ENCODE results near the gene PHOX2B. TPM values are rescaled to one million over a fixed set of nuclear protein-coding genes. Genes with fewer than 3 reads are reported as not detected.

The PHOX2B gene
- total and polyA plus RNA-seq, 2 of the 13 experiments (the other 11 are each of a cell fraction or from before 2014, with no cell fraction given), result not detected

GRCh38 chr4:41719417-41719816 lies 29.1 kb downstream of the PHOX2B start:
- in situ Hi-C loops (cut with HindIII; ENCODE audit: extremely low pct_ligation_motif_present, low pct_unique_long_range_greater_than_20kb), result no loop called here
- 5% methylated on average over 2 of the region's 2 CpGs for WGBS (ENCODE audit: low lambda C conversion rate)
- no peaks in the 10 kb centered on the region for H4K20me1 ChIP-seq (ENCODE audit: insufficient read depth, low read length)
- H3K4me1 ChIP-seq (ENCODE audit: insufficient read depth, low read length), result no peaks in the 10 kb centered on the region
- DNase-seq (ENCODE audit: low spot score) (no peak), FAIRE-seq (no peak), ATAC-seq (no peak)
- CTCF ChIA-PET (ENCODE audit: low intra/inter-chr PET ratio, low total read pairs), result no interaction called here
- H3K9ac ChIP-seq (ENCODE audit: insufficient read depth, low read depth, low read length), result no peak overlapping the region
- H3K9me3 ChIP-seq (ENCODE audit: low read length), result no peaks in the 10 kb centered on the region
- no peaks in the 10 kb centered on the region for H3K36me3 ChIP-seq (replicated peaks in 1 of 2; ENCODE audit: control insufficient read depth in 1 of 2, insufficient read depth in 2 of 2, low read length in 2 of 2)
- H3K4me2 ChIP-seq (ENCODE audit: low read depth, low read length), result no peak overlapping the region
- POLR2A ChIA-PET, result no interaction called here
- no peak overlapping the region for H3K27ac ChIP-seq (ENCODE audit: extremely low read length, insufficient read depth, low read length)
- no peaks in the 10 kb centered on the region; a peak in 1 of 5 replicates for H3K27me3 ChIP-seq (ENCODE audit: control insufficient read depth in 1 of 2, insufficient read depth in 2 of 2, low read length in 2 of 2)
- no peaks in the 10 kb centered on the region for H3K79me2 ChIP-seq (ENCODE audit: insufficient read depth, low read length)
- no peak overlapping the region for H3K4me3 ChIP-seq (replicated peaks in 1 of 3; ENCODE audit: insufficient read depth in 1 of 3, low read depth in 2 of 3, low read length in 3 of 3)
- intact Hi-C loops (cut with micrococcal nuclease; ENCODE audit: unreplicated experiment), result no loop called here
- no peak overlapping the region for H2AFZ ChIP-seq (ENCODE audit: low read length)
- BruUV-seq (replicated peaks), result no TSS peak
- no peak for TF ChIP-seq MLX (CRISPR knock-in tag; IDR thresholded peaks at IDR 0.05)
- no peak for TF ChIP-seq PTBP1 (IDR thresholded peaks at IDR 0.05; ENCODE audit: low read depth, low read length, poor library complexity, severe bottlenecking)
- TF ChIP-seq ZNF446 (CRISPR knock-in tag; IDR thresholded peaks at IDR 0.05), result no peak
- TF ChIP-seq SALL1 (CRISPR knock-in tag; IDR thresholded peaks at IDR 0.05), result no peak
- TF ChIP-seq ZNF142 (CRISPR knock-in tag; IDR thresholded peaks at IDR 0.05), result no peak
- TF ChIP-seq DMAP1 (CRISPR knock-in tag; IDR thresholded peaks at IDR 0.05), result no peak
- no peak for TF ChIP-seq XBP1 (CRISPR knock-in tag; IDR thresholded peaks at IDR 0.05)
- no peak for TF ChIP-seq ATAD3A (CRISPR knock-in tag; IDR thresholded peaks at IDR 0.05)
- TF ChIP-seq MAZ (IDR thresholded peaks at IDR 0.05; ENCODE audit: borderline replicate concordance, low read depth, low read length), result no peak
- TF ChIP-seq MAZ (CRISPR knock-in tag; IDR thresholded peaks at IDR 0.05; ENCODE audit: low read depth), result no peak
- no peak for TF ChIP-seq U2AF1 (optimal IDR thresholded peaks at IDR 0.05; ENCODE audit: low read depth, low read length)
- TF ChIP-seq ZNF263 (CRISPR knock-in tag; IDR thresholded peaks at IDR 0.05), result no peak
- TF ChIP-seq RFX1 (IDR thresholded peaks at IDR 0.05), result no peak

Data from HepG2 (cell line).